ENCODE results near the gene GTSE1.

DNA sequence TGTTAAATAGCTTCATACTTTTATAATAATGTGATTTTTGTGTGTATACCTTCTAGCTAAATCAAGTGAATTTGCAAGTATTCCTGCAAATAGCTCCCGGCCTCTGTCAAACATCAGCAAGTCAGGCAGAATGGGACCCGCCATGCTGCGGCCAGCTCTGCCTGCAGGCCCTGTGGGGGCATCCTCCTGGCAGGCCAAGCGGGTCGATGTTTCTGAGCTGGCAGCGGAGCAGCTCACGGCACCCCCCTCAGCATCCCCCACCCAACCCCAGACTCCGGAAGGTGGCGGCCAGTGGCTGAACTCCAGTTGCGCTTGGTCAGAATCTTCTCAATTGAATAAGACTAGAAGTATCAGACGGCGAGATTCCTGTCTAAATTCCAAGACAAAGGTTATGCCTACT, 19.3 kb downstream of the GTSE1 start:
- TF ChIP-seq CTCF (IDR thresholded peaks at IDR 0.05 in 2 of 3, conservative IDR thresholded peaks at IDR 0.05 in 1 of 3; ENCODE audit: borderline replicate concordance in 1 of 3, insufficient read depth in 1 of 3, low read depth in 2 of 3, low read length in 2 of 3) (no peak), POLR2A (IDR thresholded peaks at IDR 0.05; ENCODE audit: borderline replicate concordance, extremely low read depth, insufficient read depth, insufficient read length) (no peak), ZNF274 (IDR thresholded peaks at IDR 0.05; ENCODE audit: low read depth, low read length) (no peak), EZH2phosphoT487 (IDR thresholded peaks at IDR 0.05; ENCODE audit: borderline replicate concordance) (no peak), RAD21 (IDR thresholded peaks at IDR 0.05; ENCODE audit: low read depth) (no peak), EZH2 (IDR thresholded peaks at IDR 0.05) (no peak), POLR2AphosphoS5 (IDR thresholded peaks at IDR 0.05; ENCODE audit: low read depth, low read length) (no peak), EGR1 (IDR thresholded peaks at IDR 0.05; ENCODE audit: low read depth) (no peak), SRF (IDR thresholded peaks at IDR 0.05; ENCODE audit: low read depth) (no peak)
- TF ChIP-seq, protein P1, sequence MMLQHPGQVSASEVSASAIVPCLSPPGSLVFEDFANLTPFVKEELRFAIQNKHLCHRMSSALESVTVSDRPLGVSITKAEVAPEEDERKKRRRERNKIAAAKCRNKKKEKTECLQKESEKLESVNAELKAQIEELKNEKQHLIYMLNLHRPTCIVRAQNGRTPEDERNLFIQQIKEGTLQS (IDR thresholded peaks at IDR 0.05), result no peak
- TF ChIP-seq, protein P2, sequence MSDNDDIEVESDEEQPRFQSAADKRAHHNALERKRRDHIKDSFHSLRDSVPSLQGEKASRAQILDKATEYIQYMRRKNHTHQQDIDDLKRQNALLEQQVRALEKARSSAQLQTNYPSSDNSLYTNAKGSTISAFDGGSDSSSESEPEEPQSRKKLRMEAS (IDR thresholded peaks at IDR 0.05), result no peak
